ENCODE results near the gene KCNRG.
"Not testable (repeated sequence)": the region's sequence is repeated elsewhere in the genome, so short reads cannot be mapped to it uniquely, and the experiment has no call there.

KCNRG gene

GRCh38 chr13:50015258-50015657 lies at the start of gene KCNRG:
TSS of gene KCNRG (plus strand) at chr13:50015444. CDS start at chr13:50015494, 50 bp downstream.
- FAIRE-seq (no peak), DNase-seq (ENCODE audit: insufficient read length, low spot score) (no peak)
- TF ChIP-seq POLR2A (IDR thresholded peaks at IDR 0.05; ENCODE audit: low read depth, low read length), result no peak

GRCh38 chr13:49967456-49967855 lies 47.8 kb upstream of the KCNRG start:
- DNase-seq (ENCODE audit: insufficient read length, low spot score) (no peak), FAIRE-seq (no peak)
- no peak for TF ChIP-seq POLR2A (IDR thresholded peaks at IDR 0.05; ENCODE audit: low read depth, low read length)

DNA sequence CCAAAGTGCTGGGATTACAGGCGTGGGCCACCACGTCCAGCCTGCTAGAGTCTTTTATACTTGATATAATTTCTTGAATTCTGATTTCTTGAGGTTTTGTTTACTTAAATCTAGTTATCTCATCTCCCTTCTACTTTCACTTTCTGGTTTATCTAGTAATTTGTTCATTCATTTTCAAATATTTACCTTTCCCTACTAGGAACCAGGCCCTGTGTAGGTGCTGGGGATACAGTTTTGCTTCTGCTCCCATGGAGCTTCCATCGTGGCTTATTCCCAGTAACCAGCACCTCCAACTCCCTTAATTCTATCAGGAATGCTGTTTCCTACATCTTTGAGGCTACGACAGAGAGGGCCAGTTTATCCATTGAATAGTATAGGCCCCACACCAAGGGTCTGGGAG lies 42.5 kb upstream of the KCNRG start:
- FAIRE-seq (no peak), DNase-seq (ENCODE audit: insufficient read length, low spot score) (no peak)
- TF ChIP-seq POLR2A (IDR thresholded peaks at IDR 0.05; ENCODE audit: low read depth, low read length), result no peak

DNA sequence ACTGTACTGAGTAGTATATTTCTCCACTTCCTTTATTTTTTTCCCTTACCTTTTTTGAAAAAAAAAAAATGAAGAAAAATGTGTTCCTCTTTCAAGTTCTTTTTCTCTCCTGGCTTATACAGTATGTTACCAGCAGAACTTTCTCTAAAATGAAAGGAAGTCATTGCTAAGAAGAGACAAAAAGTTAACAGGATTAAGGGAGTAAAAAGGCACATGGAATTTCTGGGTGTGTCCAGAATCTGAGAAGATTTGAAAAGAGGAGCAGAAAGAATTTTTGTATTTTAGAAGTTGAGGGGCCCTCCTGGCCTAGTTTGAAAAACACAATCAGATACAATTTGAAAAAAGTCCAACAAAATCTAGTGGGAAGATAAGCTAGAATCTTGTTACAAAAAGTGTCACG lies 39.4 kb upstream of the KCNRG start:
- no peak for TF ChIP-seq POLR2A (IDR thresholded peaks at IDR 0.05; ENCODE audit: low read depth, low read length)
- FAIRE-seq, result no peak
- DNase-seq (ENCODE audit: insufficient read length, low spot score), result no peak

- peak; percentile 29 for DNase-seq (ENCODE audit: insufficient read length, low spot score)
- TF ChIP-seq POLR2A (IDR thresholded peaks at IDR 0.05; ENCODE audit: low read depth, low read length), result no peak
- peak; percentile 89 for FAIRE-seq
Observed at GRCh38 chr13:49976314-49977258, 38.7 kb upstream of the KCNRG start.

DNA sequence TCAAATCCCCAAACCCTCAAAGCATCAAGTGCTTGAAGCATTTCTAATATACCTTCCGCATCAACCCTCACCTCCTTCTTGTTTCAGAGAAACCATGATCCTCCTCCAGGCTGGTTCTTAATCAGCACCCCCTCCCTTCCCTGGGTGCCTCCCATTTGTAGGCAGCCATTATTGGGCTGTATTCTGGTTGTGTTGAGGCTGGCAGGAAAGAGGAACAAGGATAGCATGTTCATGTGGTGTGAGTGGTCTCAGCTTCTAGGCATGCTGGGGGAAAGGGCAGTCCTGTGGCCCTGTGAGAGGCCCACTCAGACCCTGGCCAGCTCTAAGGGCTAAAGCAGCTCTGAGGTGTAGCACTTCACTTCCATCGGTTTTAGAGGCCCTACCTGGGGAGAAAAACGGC lies 37.3 kb upstream of the KCNRG start:
- FAIRE-seq, result no peak
- DNase-seq (ENCODE audit: insufficient read length, low spot score), result no peak
- no peak for TF ChIP-seq POLR2A (IDR thresholded peaks at IDR 0.05; ENCODE audit: low read depth, low read length)

DNA sequence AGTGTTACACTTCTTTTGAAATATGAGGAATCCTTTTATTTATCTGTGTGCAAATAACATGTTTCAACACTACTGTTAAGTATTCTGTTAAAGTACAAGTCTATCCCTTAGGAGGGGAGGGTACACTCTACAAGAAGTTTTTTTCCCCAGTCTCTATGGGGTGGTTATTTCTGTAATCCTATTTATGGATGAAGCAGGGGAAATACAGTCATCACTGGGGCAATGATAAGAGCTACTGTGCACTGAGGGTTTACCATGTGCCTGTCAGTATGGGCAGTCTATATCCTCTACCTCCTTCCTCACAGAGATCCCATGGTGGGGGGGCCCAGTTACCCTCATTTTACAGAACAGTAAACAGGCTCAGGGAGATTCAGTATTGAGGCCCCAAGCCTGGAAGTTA lies 35.0 kb upstream of the KCNRG start:
- TF ChIP-seq POLR2A (IDR thresholded peaks at IDR 0.05; ENCODE audit: low read depth, low read length), result no peak
- DNase-seq (ENCODE audit: insufficient read length, low spot score), result no peak
- FAIRE-seq, result no peak

DNA sequence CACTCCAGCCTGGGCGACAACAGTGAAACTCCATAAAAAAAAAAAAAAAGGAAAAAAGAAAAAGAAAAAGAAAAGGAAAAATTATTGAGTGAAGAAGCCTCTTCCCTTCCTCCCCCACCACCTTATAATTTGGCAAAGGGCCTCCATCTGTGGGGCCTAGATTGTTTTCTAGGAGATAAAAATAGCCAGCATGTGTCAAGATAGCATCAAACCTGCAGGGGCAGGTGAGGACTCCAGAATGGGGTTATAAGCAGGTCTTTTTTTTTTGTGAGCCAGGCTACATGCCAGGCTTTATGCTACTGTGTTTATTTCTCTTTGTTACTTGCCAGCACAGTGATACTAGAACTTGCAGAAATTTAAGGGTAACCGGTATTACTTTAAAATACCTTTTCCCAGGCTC lies 30.1 kb upstream of the KCNRG start:
- TF ChIP-seq POLR2A (IDR thresholded peaks at IDR 0.05; ENCODE audit: low read depth, low read length), result no peak
- DNase-seq (ENCODE audit: insufficient read length, low spot score), result no peak
- no peak for FAIRE-seq

DNA sequence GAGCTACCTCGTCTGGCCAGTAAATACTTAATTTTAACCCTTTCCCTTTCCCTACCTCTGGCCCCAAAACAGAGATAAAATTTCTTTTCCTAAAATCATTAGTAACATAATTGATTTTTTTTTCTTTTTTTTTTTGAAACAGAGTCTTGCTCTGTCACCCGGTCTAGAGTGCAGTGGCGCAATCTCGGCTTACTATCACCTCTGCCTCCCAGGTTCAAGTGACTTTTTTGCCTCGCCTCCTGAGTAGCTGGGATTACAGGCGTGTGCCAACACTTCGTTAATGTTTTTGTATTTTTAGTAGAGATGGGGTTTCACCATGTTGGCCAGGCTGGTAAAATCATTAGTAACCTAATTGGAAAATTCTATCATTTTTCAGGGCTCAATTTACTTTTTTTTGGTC lies 28.8 kb upstream of the KCNRG start:
- no peak for TF ChIP-seq POLR2A (IDR thresholded peaks at IDR 0.05; ENCODE audit: low read depth, low read length)
- DNase-seq (ENCODE audit: insufficient read length, low spot score) (no peak), FAIRE-seq (no peak)

DNA sequence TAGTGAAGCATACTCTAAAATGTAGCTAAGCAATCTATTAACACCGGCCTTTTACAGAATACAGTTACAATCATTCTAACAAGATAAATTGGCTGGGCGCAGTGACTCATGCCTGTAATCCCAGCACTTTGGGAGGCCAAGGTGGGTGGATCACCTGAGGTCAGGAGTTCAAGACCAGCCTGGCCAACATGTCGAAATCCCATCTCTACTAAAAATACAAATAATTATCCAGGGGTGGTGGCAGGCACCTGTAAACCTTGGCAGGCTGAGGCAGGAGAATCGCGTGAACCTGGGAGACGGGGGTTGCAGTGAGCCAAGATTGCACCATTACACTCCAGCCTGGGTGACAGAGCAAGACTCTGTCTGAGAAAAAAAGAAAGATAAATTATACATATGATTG lies 24.6 kb upstream of the KCNRG start:
- not testable (repeated sequence) for FAIRE-seq; DNase-seq (ENCODE audit: insufficient read length, low spot score)

DNA sequence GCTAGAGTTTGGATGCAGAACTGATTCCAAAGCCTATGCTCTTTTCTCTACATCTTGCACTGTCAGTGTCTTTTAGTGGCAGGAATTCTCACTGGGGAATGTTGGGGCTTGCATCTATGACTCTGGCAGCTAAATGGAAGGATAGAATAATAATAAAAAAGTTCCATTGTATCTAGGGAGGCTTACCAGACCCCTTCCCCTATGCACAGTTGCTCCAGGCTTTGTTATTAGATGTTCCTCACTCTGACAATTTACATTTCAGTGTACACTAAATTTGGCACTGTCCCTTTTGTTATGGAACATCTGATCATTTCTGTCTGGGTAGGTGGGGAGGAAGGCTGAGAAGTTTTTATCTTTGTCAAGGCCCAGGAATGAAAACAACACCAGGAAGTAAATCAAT lies 22.1 kb upstream of the KCNRG start:
- DNase-seq (ENCODE audit: insufficient read length, low spot score), result no peak
- no peak for FAIRE-seq
- TF ChIP-seq POLR2A (IDR thresholded peaks at IDR 0.05; ENCODE audit: low read depth, low read length), result no peak

- DNase-seq (ENCODE audit: insufficient read length, low spot score), result no peak
- FAIRE-seq, result no peak
- TF ChIP-seq POLR2A (IDR thresholded peaks at IDR 0.05; ENCODE audit: low read depth, low read length), result no peak
Observed at GRCh38 chr13:49993666-49994065, 21.6 kb upstream of the KCNRG start.

GRCh38 chr13:49995625-49996101 lies 19.6 kb upstream of the KCNRG start:
- no peak for FAIRE-seq
- DNase-seq (ENCODE audit: insufficient read length, low spot score), result no peak
- no peak for TF ChIP-seq POLR2A (IDR thresholded peaks at IDR 0.05; ENCODE audit: low read depth, low read length)

DNA sequence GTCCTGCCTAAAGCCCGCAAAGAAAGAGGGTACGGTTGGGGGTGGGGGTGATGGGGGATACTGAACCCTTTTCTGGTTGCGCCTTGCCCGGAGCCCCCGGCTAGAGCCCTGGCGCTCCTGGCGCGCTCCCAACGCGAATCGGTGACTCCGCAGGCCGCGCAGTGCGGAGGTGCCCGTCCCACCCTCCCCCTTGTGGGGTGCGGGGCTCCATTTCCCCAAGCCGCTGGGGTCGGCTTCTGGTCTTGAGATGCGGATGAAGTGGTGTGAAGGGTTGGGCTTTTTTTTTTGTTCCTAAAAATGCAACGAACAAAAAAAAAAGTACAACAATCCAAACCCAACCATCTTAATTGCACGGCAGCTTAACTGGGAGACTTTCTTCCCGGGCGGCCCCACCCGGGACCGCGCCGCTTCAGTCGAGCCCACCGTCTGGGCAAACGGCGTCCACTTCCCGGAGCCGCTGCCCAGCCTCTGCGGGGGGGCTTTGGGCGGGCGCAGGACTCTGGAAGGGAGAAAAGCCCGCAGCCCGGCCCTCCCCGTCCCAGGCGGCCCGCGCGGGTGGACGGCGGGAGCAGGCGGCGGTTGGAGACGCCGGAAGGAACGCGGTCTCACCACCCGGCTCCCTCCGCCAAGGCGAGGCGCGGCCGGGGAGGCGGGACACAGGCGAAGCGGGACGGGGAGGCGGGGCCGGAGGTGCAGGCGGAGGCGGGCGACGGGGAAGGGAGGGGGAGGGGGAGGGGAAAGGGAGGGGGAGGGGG lies 18.9 kb upstream of the KCNRG start:
- TF ChIP-seq POLR2A (IDR thresholded peaks at IDR 0.05; ENCODE audit: low read depth, low read length), result peak; percentile 62
- DNase-seq (ENCODE audit: insufficient read length, low spot score) (peak; percentile 66), FAIRE-seq (no peak)

Measured in H54 (cell line).